GM12801 (cell line): ENCODE results near the gene RNF121.

Experiments used
- CTCF ChIP-seq: IDR thresholded peaks from one replicate; pipeline ENCODE4 v1.5.1; 2011; ENCODE audit warnings: control low read depth; ENCODE audit not compliant: insufficient read length; ENCODE audit errors: extremely low read depth

Gene RNF121

DNA sequence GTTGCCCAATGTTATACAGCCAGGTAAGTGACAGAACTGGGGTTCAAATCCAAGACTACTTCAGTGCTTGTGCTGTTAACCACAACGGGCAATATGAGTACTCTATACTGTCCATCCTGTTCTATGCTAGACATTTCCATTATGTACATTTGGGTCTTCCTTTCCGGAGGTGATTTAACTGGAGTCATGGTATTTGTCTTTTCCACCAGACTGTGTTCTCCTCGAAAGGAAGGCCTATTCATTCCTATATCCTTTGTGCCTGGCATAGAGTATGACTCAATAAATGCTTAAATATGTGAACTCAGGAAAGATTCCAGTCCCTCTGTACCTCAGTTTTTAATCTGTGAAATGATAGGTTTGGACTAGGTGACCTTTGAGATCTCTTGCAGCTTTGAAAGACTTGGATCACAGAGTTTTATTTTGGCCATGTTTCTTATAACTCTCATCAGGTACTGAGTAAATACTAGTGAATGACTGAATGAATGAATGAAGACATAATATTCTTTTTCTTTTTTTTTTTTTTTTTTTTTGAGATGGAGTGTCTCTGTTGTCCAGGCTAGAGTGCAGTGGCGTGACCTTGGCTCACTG, 6.6 kb downstream of the RNF121 start:
- TF ChIP-seq CTCF: no peak

- TF ChIP-seq CTCF: no peak
Measured at GRCh38 chr11:71936825-71937224, 8.0 kb downstream of the RNF121 start.

GRCh38 chr11:71937826-71938225, 9.0 kb downstream of the RNF121 start:
- TF ChIP-seq CTCF: no peak

DNA sequence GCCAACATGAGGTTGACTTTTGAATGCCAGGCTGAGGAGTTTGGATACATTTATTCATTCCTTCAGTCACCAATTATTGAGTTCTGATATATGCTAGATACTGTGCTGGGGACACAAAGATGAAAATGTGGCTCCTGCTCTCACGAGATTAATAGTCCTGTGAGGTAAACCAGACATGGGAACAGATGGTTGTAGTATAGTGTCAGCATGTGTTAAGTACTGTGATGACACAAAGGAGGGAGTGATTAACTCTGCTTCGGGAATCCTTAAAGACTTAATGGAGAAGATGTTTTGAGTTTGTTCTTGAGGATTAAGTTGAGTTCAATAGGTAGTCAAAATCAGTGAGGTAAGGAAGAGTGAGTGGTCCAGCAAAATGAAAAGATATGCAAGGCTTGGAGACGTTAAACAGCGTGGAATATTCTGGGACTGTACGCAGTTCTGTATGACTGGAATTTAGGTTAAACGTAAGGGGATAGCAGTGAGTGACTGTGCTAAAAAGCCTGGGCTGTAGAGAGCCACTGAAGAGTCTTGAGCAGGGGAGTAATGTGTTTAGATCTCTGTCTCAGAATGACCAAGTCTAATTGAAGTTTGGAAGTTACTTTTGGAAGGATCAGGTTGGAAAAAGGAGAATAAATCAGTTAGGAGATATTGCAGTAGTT, 11.8 kb downstream of the RNF121 start:
- TF ChIP-seq CTCF: no peak

GRCh38 chr11:71946144-71946571, 17.3 kb downstream of the RNF121 start:
- no peak for TF ChIP-seq CTCF

DNA sequence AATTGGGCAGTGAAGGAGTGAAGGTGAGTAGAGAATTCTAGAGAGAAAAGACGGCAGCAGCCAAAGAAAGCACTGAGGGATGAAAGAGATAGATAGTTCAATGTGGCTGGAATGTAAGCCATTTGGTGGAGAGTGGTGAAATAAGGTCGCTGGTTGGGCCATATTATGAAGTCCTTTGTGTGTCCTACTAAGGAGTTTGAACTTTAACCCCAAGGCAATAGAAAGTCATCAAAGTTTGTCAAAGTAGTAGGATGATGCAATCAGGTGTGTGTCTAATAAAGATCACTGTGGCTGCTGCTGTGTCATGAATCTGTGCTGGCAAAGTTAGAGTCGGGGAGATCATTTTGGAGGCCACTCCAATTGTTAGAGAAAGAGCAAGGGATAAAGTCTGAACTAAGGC, 18.7 kb downstream of the RNF121 start:
- TF ChIP-seq CTCF: no peak

- TF ChIP-seq CTCF: no peak
Measured at GRCh38 chr11:71948314-71949027, 19.6 kb downstream of the RNF121 start.
